ENCODE measurements around the gene C19orf25. TPM values are rescaled to one million over a fixed set of nuclear protein-coding genes. Genes with fewer than 3 reads are reported as not detected.

The C19orf25 gene
- total RNA-seq, 1 donor from 2014 or later, result 28.5 TPM

GRCh38 chr19:1434040-1434366 lies 45.0 kb downstream of the C19orf25 start:
- H3K36me3 ChIP-seq, result peaks cover 67% of the 10 kb centered on the region
- TF ChIP-seq CTCF (IDR thresholded peaks at IDR 0.05), result no peak
- no peak overlapping the region for H3K4me3 ChIP-seq
- DNase-seq (no peak), ATAC-seq (no peak)
- no peaks in the 10 kb centered on the region for H3K27me3 ChIP-seq (ENCODE audit: low read depth)
- H3K9me3 ChIP-seq, result no peaks in the 10 kb centered on the region
- intact Hi-C loops (cut with DNase I), result no loop called here
- no peak overlapping the region for H3K27ac ChIP-seq
- peaks cover 6% of the 10 kb centered on the region for H3K4me1 ChIP-seq

- DNase-seq, result no peak
- Histone ChIP-seq H3K36me3 (peaks cover 74% of the 10 kb centered on the region), H3K27ac (no peak overlapping the region)
Observed at GRCh38 chr19:1433119-1434039, 45.6 kb downstream of the C19orf25 start.

GRCh38 chr19:1432507-1432887 lies 46.5 kb downstream of the C19orf25 start:
- no peak overlapping the region for H3K4me3 ChIP-seq
- H3K9me3 ChIP-seq, result no peaks in the 10 kb centered on the region
- DNase-seq (no peak), ATAC-seq (no peak)
- peaks cover under 1% of the 10 kb centered on the region for H3K4me1 ChIP-seq
- no peak for TF ChIP-seq CTCF (IDR thresholded peaks at IDR 0.05)
- H3K27me3 ChIP-seq (ENCODE audit: low read depth), result no peaks in the 10 kb centered on the region
- H3K36me3 ChIP-seq, result peaks cover 81% of the 10 kb centered on the region
- H3K27ac ChIP-seq, result no peak overlapping the region
- intact Hi-C loops (cut with DNase I), result no loop called here

More at GRCh38 chr19:1433119-1434039, 45.6 kb downstream of the C19orf25 start:
- Histone ChIP-seq H3K9me3 (no peaks in the 10 kb centered on the region), H3K27me3 (ENCODE audit: low read depth) (no peaks in the 10 kb centered on the region), H3K4me1 (peaks cover 5% of the 10 kb centered on the region), H3K4me3 (no peak overlapping the region)
- TF ChIP-seq CTCF (IDR thresholded peaks at IDR 0.05), result no peak
- ATAC-seq, result no peak
- intact Hi-C loops (cut with DNase I), result no loop called here

GRCh38 chr19:1431759-1432506 lies 47.1 kb downstream of the C19orf25 start:
- H3K4me3 ChIP-seq, result no peak overlapping the region
- H3K9me3 ChIP-seq, result no peaks in the 10 kb centered on the region
- no peak for TF ChIP-seq CTCF (IDR thresholded peaks at IDR 0.05)
- H3K36me3 ChIP-seq, result peaks cover 87% of the 10 kb centered on the region
- intact Hi-C loops (cut with DNase I), result no loop called here
- H3K27me3 ChIP-seq (ENCODE audit: low read depth), result no peaks in the 10 kb centered on the region
- no peak overlapping the region for H3K27ac ChIP-seq
- no peaks in the 10 kb centered on the region for H3K4me1 ChIP-seq
- ATAC-seq, result no peak
- no peak for DNase-seq

GRCh38 chr19:1430246-1430645 lies 48.8 kb downstream of the C19orf25 start:
- TF ChIP-seq CTCF (IDR thresholded peaks at IDR 0.05), result no peak
- Histone ChIP-seq H3K27ac (no peak overlapping the region), H3K4me3 (no peak overlapping the region), H3K36me3 (peaks cover 99% of the 10 kb centered on the region), H3K9me3 (no peaks in the 10 kb centered on the region), H3K4me1 (no peaks in the 10 kb centered on the region), H3K27me3 (ENCODE audit: low read depth) (no peaks in the 10 kb centered on the region)
- DNase-seq, result no peak
- no peak for ATAC-seq
- intact Hi-C loops (cut with DNase I), result no loop called here

Measured in lower lobe of right lung (tissue), 2 donors.